ENCODE results near the gene TXNDC11. TPM values are rescaled to one million over a fixed set of nuclear protein-coding genes. Genes with fewer than 3 reads are reported as not detected.

The TXNDC11 gene
- total and polyA plus RNA-seq, 10 of the 15 experiments (the other 5 are each of a cell fraction or from before 2014, with no cell fraction given), result 1.7 to 86.7 (median 54.4) TPM

DNA sequence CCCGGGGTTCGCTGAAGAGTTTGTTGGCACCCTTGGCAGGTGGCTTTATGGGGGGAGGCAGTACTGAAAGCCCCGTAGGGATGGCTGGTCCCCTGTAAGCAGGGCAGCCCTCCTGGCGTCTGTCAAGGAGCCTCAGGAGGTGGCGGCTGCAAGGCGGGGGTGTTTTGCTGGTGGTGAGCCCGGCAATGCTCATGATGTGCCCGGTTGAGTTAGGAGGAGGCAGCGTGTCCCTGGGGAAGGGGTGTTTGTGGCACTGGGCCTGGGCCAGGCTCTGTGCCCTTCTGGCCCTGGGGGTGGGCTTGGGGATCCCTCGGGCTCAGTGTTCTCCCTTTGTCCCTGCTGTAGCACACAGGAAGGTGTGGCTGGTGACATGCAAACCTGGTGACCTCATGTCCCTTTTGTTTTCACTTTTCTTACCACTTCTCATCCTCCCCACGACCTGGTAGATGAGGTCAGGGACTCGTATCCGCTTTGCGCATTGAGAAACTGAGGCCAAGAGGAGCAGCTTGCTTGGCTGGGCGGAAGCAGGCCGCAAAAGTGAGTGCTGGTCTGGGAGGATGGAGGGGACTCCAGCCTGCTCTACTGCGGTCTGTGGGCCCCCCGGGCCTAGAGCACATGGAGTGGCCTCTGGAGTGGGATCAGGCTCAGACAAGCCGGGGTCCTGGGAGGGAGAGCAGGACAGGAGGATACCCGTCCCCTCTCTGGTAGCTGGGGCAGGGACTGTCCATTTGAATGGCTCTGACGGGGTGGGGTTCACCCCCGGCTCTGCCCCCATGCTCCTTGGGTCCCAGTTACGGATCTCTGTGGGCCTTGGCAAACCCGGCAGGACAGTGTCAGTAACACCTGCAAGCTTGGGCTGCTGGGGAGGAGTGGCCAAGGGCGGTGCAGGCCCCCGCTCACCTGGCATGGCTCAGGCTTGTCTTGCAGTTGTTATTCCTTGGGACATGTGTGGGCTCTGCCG, 72.2 kb downstream of the TXNDC11 start:
- H3K79me2 ChIP-seq (ENCODE audit: control insufficient read depth, insufficient read depth, low read length), result peaks cover 48% of the 10 kb centered on the region
- H3K27ac ChIP-seq (ENCODE audit: control insufficient read depth, insufficient read depth), result peak overlapping the region; percentile 88
- H3K4me2 ChIP-seq (ENCODE audit: control insufficient read depth, insufficient read depth), result peak overlapping the region; percentile 93
- H3K36me3 ChIP-seq (ENCODE audit: control insufficient read depth in 2 of 2, insufficient read depth in 2 of 2, low read length in 1 of 2), result peaks cover 0 to 1% of the 10 kb centered on the region in 2 experiments; a peak in 1 of 4 replicates
- ChIA-PET SMC1A (ENCODE audit: uncharacterized antibody, unreplicated experiment) (interaction anchor here (0.7 to 4.8 kb wide), 8 partner anchors 8 to 112 kb away, joined by 4 to 43 read pairs (median 6); no protein-coding TSS in a partner anchor), POLR2A (interaction anchor here (1.0 to 7.1 kb wide), 9 partner anchors 10 to 128 kb away, joined by 3 to 75 read pairs (median 6); partner anchors contain the start of genes LITAF and ZC3H7A), CTCF (interaction anchor here (0.8 to 1.8 kb wide), 7 partner anchors 9 to 127 kb away, joined by 3 to 12 read pairs (median 6); no protein-coding TSS in a partner anchor), RAD21 (ENCODE audit: unreplicated experiment) (interaction anchor here (0.5 to 3.1 kb wide), 18 partner anchors 8 to 264 kb away, joined by 3 to 34 read pairs (median 4); partner anchors contain the start of genes LITAF, TXNDC11 and ZC3H7A)
- H3K27me3 ChIP-seq (replicated peaks in 1 of 2; ENCODE audit: control insufficient read depth in 2 of 2, insufficient read depth in 2 of 2, low read length in 1 of 2), result no peaks in the 10 kb centered on the region
- 23% methylated on average over 27 of the region's 27 CpGs for WGBS (ENCODE audit: insufficient coverage, insufficient replicate concordance, low lambda C conversion rate, missing lambda C conversion rate)
- peak overlapping the region; percentile 57 for H3K9ac ChIP-seq (ENCODE audit: control insufficient read depth, insufficient read depth, low read length)
- intact Hi-C loops (cut with micrococcal nuclease; ENCODE audit: unreplicated experiment), result loop anchor here (5.0 kb wide), 1 partner anchor 88 kb away; no protein-coding TSS in a partner anchor
- H3K4me3 ChIP-seq, result peak overlapping the region; percentile 59
- FAIRE-seq (peak; percentile 98), DNase-seq (ENCODE audit: low read depth, low spot score) (peak; percentile 46), ATAC-seq (peak; percentile 68)
- H2AFZ ChIP-seq (ENCODE audit: control insufficient read depth, low read depth, low read length), result no peak overlapping the region
- no peaks in the 10 kb centered on the region for H3K9me3 ChIP-seq (replicated peaks; ENCODE audit: control insufficient read depth, insufficient read depth, low read length)
- H3K4me1 ChIP-seq (ENCODE audit: control insufficient read depth, insufficient read depth, low read length), result peaks cover 42% of the 10 kb centered on the region
- in situ Hi-C loops (cut with MboI), result loop anchor here (25.0 kb wide), 1 partner anchor 708 kb away; no protein-coding TSS in a partner anchor
- no TSS peak for BruUV-seq (replicated peaks)
- peaks cover 7% of the 10 kb centered on the region for H4K20me1 ChIP-seq (ENCODE audit: control insufficient read depth, insufficient read depth)
- TF ChIP-seq, protein P1, sequence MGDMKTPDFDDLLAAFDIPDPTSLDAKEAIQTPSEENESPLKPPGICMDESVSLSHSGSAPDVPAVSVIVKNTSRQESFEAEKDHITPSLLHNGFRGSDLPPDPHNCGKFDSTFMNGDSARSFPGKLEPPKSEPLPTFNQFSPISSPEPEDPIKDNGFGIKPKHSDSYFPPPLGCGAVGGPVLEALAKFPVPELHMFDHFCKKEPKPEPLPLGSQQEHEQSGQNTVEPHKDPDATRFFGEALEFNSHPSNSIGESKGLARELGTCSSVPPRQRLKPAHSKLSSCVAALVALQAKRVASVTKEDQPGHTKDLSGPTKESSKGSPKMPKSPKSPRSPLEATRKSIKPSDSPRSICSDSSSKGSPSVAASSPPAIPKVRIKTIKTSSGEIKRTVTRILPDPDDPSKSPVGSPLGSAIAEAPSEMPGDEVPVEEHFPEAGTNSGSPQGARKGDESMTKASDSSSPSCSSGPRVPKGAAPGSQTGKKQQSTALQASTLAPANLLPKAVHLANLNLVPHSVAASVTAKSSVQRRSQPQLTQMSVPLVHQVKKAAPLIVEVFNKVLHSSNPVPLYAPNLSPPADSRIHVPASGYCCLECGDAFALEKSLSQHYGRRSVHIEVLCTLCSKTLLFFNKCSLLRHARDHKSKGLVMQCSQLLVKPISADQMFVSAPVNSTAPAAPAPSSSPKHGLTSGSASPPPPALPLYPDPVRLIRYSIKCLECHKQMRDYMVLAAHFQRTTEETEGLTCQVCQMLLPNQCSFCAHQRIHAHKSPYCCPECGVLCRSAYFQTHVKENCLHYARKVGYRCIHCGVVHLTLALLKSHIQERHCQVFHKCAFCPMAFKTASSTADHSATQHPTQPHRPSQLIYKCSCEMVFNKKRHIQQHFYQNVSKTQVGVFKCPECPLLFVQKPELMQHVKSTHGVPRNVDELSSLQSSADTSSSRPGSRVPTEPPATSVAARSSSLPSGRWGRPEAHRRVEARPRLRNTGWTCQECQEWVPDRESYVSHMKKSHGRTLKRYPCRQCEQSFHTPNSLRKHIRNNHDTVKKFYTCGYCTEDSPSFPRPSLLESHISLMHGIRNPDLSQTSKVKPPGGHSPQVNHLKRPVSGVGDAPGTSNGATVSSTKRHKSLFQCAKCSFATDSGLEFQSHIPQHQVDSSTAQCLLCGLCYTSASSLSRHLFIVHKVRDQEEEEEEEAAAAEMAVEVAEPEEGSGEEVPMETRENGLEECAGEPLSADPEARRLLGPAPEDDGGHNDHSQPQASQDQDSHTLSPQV (IDR thresholded peaks at IDR 0.05), result no peak
- TF ChIP-seq ZNF207 (IDR thresholded peaks at IDR 0.05; ENCODE audit: borderline replicate concordance), result no peak
- peak; percentile 66 for TF ChIP-seq ZNF687 (IDR thresholded peaks at IDR 0.05)
- no peak for TF ChIP-seq FOXK2 (IDR thresholded peaks at IDR 0.05)
- TF ChIP-seq KLF5 (IDR thresholded peaks at IDR 0.05; ENCODE audit: partially characterized antibody), result no peak
- no peak for TF ChIP-seq MYC (IDR thresholded peaks at IDR 0.05; ENCODE audit: insufficient read depth, insufficient read length, insufficient replicate concordance, low read length, severe bottlenecking)
- no peak for TF ChIP-seq SMC3 (IDR thresholded peaks at IDR 0.05; ENCODE audit: borderline replicate concordance, low read length)
- TF ChIP-seq BHLHE40 (IDR thresholded peaks at IDR 0.05; ENCODE audit: borderline replicate concordance in 1 of 2, low read depth in 2 of 2, low read length in 1 of 2), result peak; percentile 39 to 49; a peak in 3 of 4 replicates
- TF ChIP-seq FOXM1 (IDR thresholded peaks at IDR 0.05; ENCODE audit: low read depth, low read length), result no peak
- TF ChIP-seq NFXL1 (IDR thresholded peaks at IDR 0.05; ENCODE audit: borderline replicate concordance), result no peak
- no peak for TF ChIP-seq GATAD2B (conservative IDR thresholded peaks at IDR 0.05; ENCODE audit: low read depth)
- TF ChIP-seq CBX5 (IDR thresholded peaks at IDR 0.05; ENCODE audit: low read depth), result no peak
- no peak for TF ChIP-seq RAD51 (IDR thresholded peaks at IDR 0.05)
